HEK293 (cell line): Measurements from ENCODE around the gene CROCC.
"Not testable (repeated sequence)": the region's sequence is repeated elsewhere in the genome, so short reads cannot be mapped to it uniquely, and the experiment has no call there.

ENCODE experiments used
- ZNF223 ChIP-seq: fragments of 450-650 bp; formaldehyde crosslinking; IDR thresholded peaks from 2 replicates; pipeline ENCODE4 v1.5.1; 2016; ENCODE audit warnings: missing biosample characterization, missing genetic modification characterization
- ZNF777 ChIP-seq: fragments of 450-650 bp; formaldehyde crosslinking; IDR thresholded peaks from 2 replicates; pipeline ENCODE4 v1.5.1; 2017; ENCODE audit warnings: missing biosample characterization, missing genetic modification characterization, borderline replicate concordance

DNA sequence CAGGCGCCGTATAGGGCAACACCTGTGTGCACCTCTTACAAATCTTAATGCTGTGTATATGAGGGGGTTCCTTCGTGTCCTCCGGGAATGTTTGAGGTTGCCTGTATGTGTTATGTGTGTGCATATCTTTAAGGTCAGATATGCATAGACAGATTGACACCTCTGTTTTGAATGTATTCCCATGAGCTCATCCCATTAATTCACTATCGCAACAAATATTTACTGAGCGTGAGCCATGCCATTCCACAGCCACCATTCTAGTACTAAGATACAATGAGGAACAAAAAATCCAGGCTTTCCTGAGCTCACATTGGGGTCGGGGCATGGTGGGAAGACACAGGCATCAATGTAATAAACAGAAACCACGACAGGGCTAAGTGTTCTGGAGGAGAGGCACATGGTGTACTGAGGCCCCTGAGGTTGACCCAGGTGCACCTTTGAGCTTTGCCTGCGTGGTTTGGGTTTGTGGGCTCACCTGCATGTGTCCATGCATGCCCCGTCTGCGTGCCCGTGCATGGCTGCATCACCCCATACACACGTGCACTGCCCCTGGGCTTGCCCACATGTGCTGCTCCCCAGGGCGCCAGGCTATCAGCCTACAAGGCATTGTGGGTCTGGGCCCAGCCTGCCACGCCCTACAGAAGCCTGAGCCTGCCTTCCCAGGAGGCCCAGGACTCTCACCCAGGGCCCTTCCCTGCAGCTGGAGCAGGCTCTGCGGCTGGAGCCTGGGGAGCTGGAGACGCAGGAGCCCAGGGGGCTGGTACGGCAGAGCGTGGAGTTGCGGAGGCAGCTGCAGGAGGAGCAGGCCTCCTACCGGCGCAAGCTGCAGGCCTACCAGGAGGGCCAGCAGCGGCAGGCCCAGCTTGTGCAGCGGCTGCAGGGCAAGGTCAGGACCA lies 7.7 kb downstream of the CROCC start:
- TF ChIP-seq ZNF223; ZNF777 (tag by site-specific recombination): not testable (repeated sequence)
